A549 (cell line): ENCODE data around the gene KLHDC8B. TPM values are rescaled to one million over a fixed set of nuclear protein-coding genes. Genes with fewer than 3 reads are reported as not detected.

ENCODE experiments used
- ATAC-seq, 2 experiments: fragments of 200-7000 bp in 1 of 2; fragments of >200 bp in 1 of 2; cut with Nextera tagmentation in 1 of 2; cut with Tn5 transposase in 1 of 2; 3 replicates each; pipeline versions ENCODE4 v1.8.0 to v1.9.1; 2018 to 2020; ENCODE audit warnings: mild to moderate bottlenecking in 1 of 2, moderate library complexity in 1 of 2
- CTCF ChIA-PET: fragments of 300-600 bp; sonication (Branson Sonifier 250); formaldehyde crosslinking; extraction: SDS; loops from one replicate; lab custom pipeline; 2021; ENCODE audit warnings: antibody characterized with exemption, inconsistent platforms; lab: Yijun Ruan, JAX
- POLR2A ChIA-PET: fragments of 350-600 bp; formaldehyde crosslinking; extraction: SDS; loops from one replicate; lab custom pipeline; 2021; ENCODE audit warnings: antibody characterized with exemption, inconsistent platforms; lab: Yijun Ruan, JAX
- DNase-seq, 2 experiments: peaks; one replicate each; pipeline versions ENCODE4 v3.0.0 to v3.0.0-alpha.2; 2011 to 2016; ENCODE audit warnings: low read depth in 1 of 2, low spot score in 1 of 2
- FAIRE-seq: peaks from 2 replicates; lab custom pipeline; 2011; peaks lifted over from hg19 to GRCh38; lab: Jason Lieb, UNC
- H3K27ac ChIP-seq, 2 experiments: fragments of >200 bp; sonication (Bioruptor Twin); formaldehyde crosslinking; 3 replicates each; pipeline ENCODE4 v1.5.1; 2016 to 2017
- H3K4me1 ChIP-seq: fragments of >200 bp; sonication (Bioruptor Twin); formaldehyde crosslinking; 3 replicates; pipeline ENCODE4 v1.6.1; 2016
- H3K4me2 ChIP-seq: fragments of >200 bp; sonication (Bioruptor Twin); formaldehyde crosslinking; 3 replicates; pipeline ENCODE4 v1.6.1; 2016
- H3K4me3 ChIP-seq: fragments of >200 bp; sonication (Bioruptor Twin); formaldehyde crosslinking; 3 replicates; pipeline ENCODE4 v1.5.1; 2016
- H3K9me3 ChIP-seq: fragments of >200 bp; sonication (Bioruptor Twin); formaldehyde crosslinking; 3 replicates; pipeline ENCODE4 v1.6.1; 2016
- ATOH8 ChIP-seq: fragments of 250-450 bp; sonication (Bioruptor Pico); IDR thresholded peaks from 2 replicates; pipeline ENCODE4 v1.5.0; 2020; ENCODE audit warnings: low read depth, mild to moderate bottlenecking, moderate library complexity
- BHLHE40 ChIP-seq: IDR thresholded peaks from 2 replicates; pipeline ENCODE4 v1.6.1; 2012; ENCODE audit warnings: low read depth, low read length, inconsistent platforms
- CBX8 ChIP-seq: fragments of 200-600 bp; sonication (generic); IDR thresholded peaks from 2 replicates; pipeline ENCODE4 v1.6.1; 2016
- CEBPB ChIP-seq, 2 experiments: fragments of >200 bp in 1 of 2; sonication (Bioruptor Twin) in 1 of 2; formaldehyde crosslinking in 1 of 2; IDR thresholded peaks; 2 replicates each; pipeline ENCODE4 v1.6.1; 2012 to 2016
- CHD4 ChIP-seq: fragments of 200-600 bp; sonication (generic); IDR thresholded peaks from 2 replicates; pipeline ENCODE4 v1.6.1; 2016; ENCODE audit warnings: antibody characterized with exemption, mild to moderate bottlenecking, borderline replicate concordance
- EHF ChIP-seq: fragments of 250-450 bp; sonication (Bioruptor Pico); IDR thresholded peaks from 2 replicates; pipeline ENCODE4 v1.5.0; 2020; ENCODE audit warnings: mild to moderate bottlenecking
- EHMT2 ChIP-seq: fragments of 200-600 bp; sonication (generic); IDR thresholded peaks from 2 replicates; pipeline ENCODE4 v1.6.1; 2016; ENCODE audit warnings: antibody characterized with exemption, low read depth, mild to moderate bottlenecking, moderate library complexity
- ELK1 ChIP-seq: fragments of 150-350 bp; IDR thresholded peaks from 2 replicates; pipeline ENCODE4 v1.6.1; 2014; ENCODE audit warnings: low read depth, mild to moderate bottlenecking, low read length
- EP300 ChIP-seq, 2 experiments: fragments of >200 bp; sonication (Bioruptor Twin); formaldehyde crosslinking; IDR thresholded peaks; 2 replicates in 1 of 2; 3 replicates in 1 of 2; pipeline ENCODE4 v1.6.1; 2016 to 2017
- ESRRA ChIP-seq: fragments of 150-350 bp; IDR thresholded peaks from 2 replicates; pipeline ENCODE4 v1.6.1; 2014; ENCODE audit warnings: mild to moderate bottlenecking, low read length, borderline replicate concordance
- HEYL ChIP-seq: fragments of 250-450 bp; sonication (Bioruptor Pico); IDR thresholded peaks from 2 replicates; pipeline ENCODE4 v1.8.0; 2021; ENCODE audit warnings: mild to moderate bottlenecking, moderate library complexity
- HOXA7 ChIP-seq: fragments of 250-450 bp; sonication (Bioruptor Pico); IDR thresholded peaks from 2 replicates; pipeline ENCODE4 v1.5.0; 2020; ENCODE audit warnings: mild to moderate bottlenecking, moderate library complexity
- JUNB ChIP-seq: fragments of >200 bp; sonication (Bioruptor Twin); formaldehyde crosslinking; IDR thresholded peaks from 2 replicates; pipeline ENCODE4 v1.6.1; 2016
- KDM1A ChIP-seq: fragments of 200-600 bp; sonication (generic); IDR thresholded peaks from 2 replicates; pipeline ENCODE4 v1.6.1; 2016; ENCODE audit warnings: low read depth, mild to moderate bottlenecking
- MAFK ChIP-seq: fragments of 450-650 bp; IDR thresholded peaks from 2 replicates; pipeline ENCODE4 v1.6.1; 2014; ENCODE audit not compliant: partially characterized antibody
- MAZ ChIP-seq: fragments of 150-350 bp; IDR thresholded peaks from 2 replicates; pipeline ENCODE4 v1.6.1; 2014; ENCODE audit warnings: antibody characterized with exemption, low read depth, low read length, borderline replicate concordance
- NFE2L2 ChIP-seq: fragments of 150-350 bp; conservative IDR thresholded peaks from 2 replicates; pipeline ENCODE4 v1.6.1; 2014; ENCODE audit warnings: low read length
- POLR2A ChIP-seq: IDR thresholded peaks from 2 replicates; pipeline ENCODE4 v1.6.1; 2012; ENCODE audit warnings: mild to moderate bottlenecking, low read length
- REST ChIP-seq: fragments of 200-600 bp; sonication (generic); IDR thresholded peaks from 2 replicates; pipeline ENCODE4 v1.6.1; 2016; ENCODE audit warnings: antibody characterized with exemption, mild to moderate bottlenecking, moderate library complexity
- ZC3H11A ChIP-seq: fragments of 450-650 bp; IDR thresholded peaks from 2 replicates; pipeline ENCODE4 v1.6.1; 2014; ENCODE audit warnings: antibody characterized with exemption, mild to moderate bottlenecking
- ZSCAN20 ChIP-seq: fragments of 250-450 bp; sonication (Bioruptor Pico); IDR thresholded peaks from 2 replicates; pipeline ENCODE4 v1.8.0; 2022; ENCODE audit warnings: mild to moderate bottlenecking, moderate library complexity
- WGBS: methylation state at CpG from one replicate; pipeline ENCODE4 v1.1.6; 2017; ENCODE audit errors: missing lambda C conversion rate; 5-methylcytosine and 5-hydroxymethylcytosine counted together
- polyA plus RNA-seq, 4 experiments: library from polyadenylated mRNA; depleted of rRNA in 3 of 4; stranded (reverse); fragments of >200 nt; fragmentation: RNase III in 1 of 4; extraction: RNeasy Plus Mini Kit Qiagen cat#74134 plus additional on column Dnase treatment in 1 of 4; gene quantifications; 2 replicates in 3 of 4; 3 replicates in 1 of 4; pipeline ENCODE4 v1.2.3, GENCODE V29; 2011 to 2017

Gene KLHDC8B
- polyA plus RNA-seq, 2 of the 4 experiments (the other 2 are of a cell fraction): 7.4 to 9.9 TPM

GRCh38 chr3:49181351-49181750 lies 10.0 kb downstream of the KLHDC8B start:
- DNase-seq (no peak), ATAC-seq (no peak), FAIRE-seq (no peak)
- no peaks in the 10 kb centered on the region for H3K4me1 ChIP-seq
- ChIA-PET CTCF (interaction anchor here (0.6 to 3.2 kb wide), 3 partner anchors 10 to 267 kb away, joined by 3 to 13 read pairs (median 4); partner anchors contain the start of genes KLHDC8B and LAMB2), POLR2A (interaction anchor here (1.0 kb wide), 1 partner anchor 24 kb away, joined by 4 read pairs; no protein-coding TSS in a partner anchor)
- H3K4me2 ChIP-seq: no peak overlapping the region
- no peaks in the 10 kb centered on the region for H3K9me3 ChIP-seq
- H3K27ac ChIP-seq: no peak overlapping the region
- WGBS: 54% methylated on average over 6 of the region's 6 CpGs
- no peak overlapping the region for H3K4me3 ChIP-seq
- TF ChIP-seq ZC3H11A (no peak), NFE2L2 (no peak), KDM1A (no peak), EP300 (IDR thresholded peaks at IDR 0.05) (no peak), EHF (CRISPR knock-in tag) (no peak)

GRCh38 chr3:49182682-49183081 lies 11.3 kb downstream of the KLHDC8B start:
- H3K9me3 ChIP-seq: no peaks in the 10 kb centered on the region
- POLR2A ChIA-PET: no interaction called here
- no peaks in the 10 kb centered on the region for H3K4me1 ChIP-seq
- TF ChIP-seq MAFK: no peak
- FAIRE-seq (no peak), ATAC-seq (no peak), DNase-seq (no peak)
- no peak overlapping the region for H3K4me2 ChIP-seq
- CTCF ChIA-PET: interaction anchor here (3.2 kb wide), 1 partner anchor 12 kb away, joined by 13 read pairs; the partner anchor contains the start of gene KLHDC8B
- H3K4me3 ChIP-seq: no peak overlapping the region
- WGBS: 77% methylated on average over 4 of the region's 24 CpGs
- H3K27ac ChIP-seq: no peak overlapping the region

- no peaks in the 10 kb centered on the region for H3K9me3 ChIP-seq
- ATAC-seq (no peak), FAIRE-seq (no peak), DNase-seq (no peak)
- H3K27ac ChIP-seq: no peak overlapping the region
- H3K4me3 ChIP-seq: no peak overlapping the region
- ChIA-PET CTCF (interaction anchor here (0.7 to 1.2 kb wide), 2 partner anchors 13 to 14 kb away, joined by 3 to 4 read pairs; partner anchors contain the start of gene KLHDC8B), POLR2A (no interaction called here)
- H3K4me2 ChIP-seq: no peak overlapping the region
- WGBS: 52% methylated on average over 1 of the region's 1 CpG
- H3K4me1 ChIP-seq: no peaks in the 10 kb centered on the region
- TF ChIP-seq BHLHE40 (no peak), ZC3H11A (no peak), MAZ (no peak), JUNB (no peak), HOXA7 (CRISPR knock-in tag) (no peak), POLR2A (no peak), CBX8 (no peak), EHMT2 (no peak), CHD4 (no peak), ESRRA (no peak), ELK1 (no peak), REST (no peak), EHF (CRISPR knock-in tag) (no peak), ZSCAN20 (no peak), CEBPB (IDR thresholded peaks at IDR 0.05) (no peak), ATOH8 (CRISPR knock-in tag) (no peak), HEYL (CRISPR knock-in tag) (no peak)
Observed at GRCh38 chr3:49183873-49184272, 12.5 kb downstream of the KLHDC8B start.
